ENCODE data around the gene GSK3A.

GSK3A gene

GRCh38 chr19:42248270-42249148 is 6.1 kb upstream of the GSK3A start:
- H3K27me3 ChIP-seq (ENCODE audit: control insufficient read depth, insufficient read depth, low read length) = no peaks in the 10 kb centered on the region
- H3K27ac ChIP-seq (ENCODE audit: low read depth, low read length) = no peak overlapping the region
- H3K9ac ChIP-seq (ENCODE audit: low read length) = no peak overlapping the region
- H3K4me1 ChIP-seq (ENCODE audit: control insufficient read depth, insufficient read depth, low read length) = peaks cover 34% of the 10 kb centered on the region
- peaks cover 8% of the 10 kb centered on the region for H3K36me3 ChIP-seq (ENCODE audit: control insufficient read depth, insufficient read depth, low read length)
- no peak overlapping the region for H3K4me3 ChIP-seq (ENCODE audit: low read length)

- peaks cover 31% of the 10 kb centered on the region for H3K4me1 ChIP-seq (ENCODE audit: control insufficient read depth, insufficient read depth, low read length)
- no peaks in the 10 kb centered on the region for H3K27me3 ChIP-seq (ENCODE audit: control insufficient read depth, insufficient read depth, low read length)
- no peak overlapping the region for H3K4me3 ChIP-seq (ENCODE audit: low read length)
- no peak overlapping the region for H3K27ac ChIP-seq (ENCODE audit: low read depth, low read length)
- no peak overlapping the region for H3K9ac ChIP-seq (ENCODE audit: low read length)
- peaks cover 8% of the 10 kb centered on the region for H3K36me3 ChIP-seq (ENCODE audit: control insufficient read depth, insufficient read depth, low read length)
These were observed 5.3 kb upstream of the GSK3A start for GRCh38 chr19:42247640-42248199.

- Histone ChIP-seq H3K4me3 (ENCODE audit: low read length) (no peak overlapping the region), H3K27ac (ENCODE audit: low read depth, low read length) (peak overlapping the region; percentile 75), H3K36me3 (ENCODE audit: control insufficient read depth, insufficient read depth, low read length) (peaks cover 8% of the 10 kb centered on the region), H3K27me3 (ENCODE audit: control insufficient read depth, insufficient read depth, low read length) (no peaks in the 10 kb centered on the region), H3K9ac (ENCODE audit: low read length) (no peak overlapping the region), H3K4me1 (ENCODE audit: control insufficient read depth, insufficient read depth, low read length) (peaks cover 29% of the 10 kb centered on the region)
These were observed 4.7 kb upstream of the GSK3A start for GRCh38 chr19:42246922-42247639.

- Histone ChIP-seq H3K4me3 (ENCODE audit: low read length) (no peak overlapping the region), H3K4me1 (ENCODE audit: control insufficient read depth, insufficient read depth, low read length) (peaks cover 25% of the 10 kb centered on the region), H3K27ac (ENCODE audit: low read depth, low read length) (peak overlapping the region; percentile 75), H3K36me3 (ENCODE audit: control insufficient read depth, insufficient read depth, low read length) (peaks cover 8% of the 10 kb centered on the region), H3K27me3 (ENCODE audit: control insufficient read depth, insufficient read depth, low read length) (no peaks in the 10 kb centered on the region), H3K9ac (ENCODE audit: low read length) (peak overlapping the region; percentile 17)
These were observed 3.9 kb upstream of the GSK3A start for GRCh38 chr19:42246143-42246921.

- Histone ChIP-seq H3K27ac (ENCODE audit: low read depth, low read length) (peak overlapping the region; percentile 92), H3K9ac (ENCODE audit: low read length) (no peak overlapping the region), H3K27me3 (ENCODE audit: control insufficient read depth, insufficient read depth, low read length) (no peaks in the 10 kb centered on the region), H3K36me3 (ENCODE audit: control insufficient read depth, insufficient read depth, low read length) (peaks cover 6% of the 10 kb centered on the region), H3K4me1 (ENCODE audit: control insufficient read depth, insufficient read depth, low read length) (peaks cover 19% of the 10 kb centered on the region), H3K4me3 (ENCODE audit: low read length) (peak overlapping the region; percentile 40)
These were observed 2.8 kb upstream of the GSK3A start for GRCh38 chr19:42245231-42245630.

- peak overlapping the region; percentile 74 for H3K4me3 ChIP-seq (ENCODE audit: low read length)
- peaks cover 7% of the 10 kb centered on the region for H3K36me3 ChIP-seq (ENCODE audit: control insufficient read depth, insufficient read depth, low read length)
- peaks cover 17% of the 10 kb centered on the region for H3K4me1 ChIP-seq (ENCODE audit: control insufficient read depth, insufficient read depth, low read length)
- peak overlapping the region; percentile 92 for H3K27ac ChIP-seq (ENCODE audit: low read depth, low read length)
- no peaks in the 10 kb centered on the region for H3K27me3 ChIP-seq (ENCODE audit: control insufficient read depth, insufficient read depth, low read length)
- peak overlapping the region; percentile 43 for H3K9ac ChIP-seq (ENCODE audit: low read length)
These were observed 2.2 kb upstream of the GSK3A start for GRCh38 chr19:42244347-42245220.

GRCh38 chr19:42242069-42242511 is 312 bp downstream of the GSK3A start:
- H3K4me1 ChIP-seq (ENCODE audit: control insufficient read depth, insufficient read depth, low read length) = peaks cover 17% of the 10 kb centered on the region
- peak overlapping the region; percentile 27 for H3K27ac ChIP-seq (ENCODE audit: low read depth, low read length)
- H3K9ac ChIP-seq (ENCODE audit: low read length) = peak overlapping the region; percentile 66
- peak overlapping the region; percentile 66 for H3K4me3 ChIP-seq (ENCODE audit: low read length)
- H3K27me3 ChIP-seq (ENCODE audit: control insufficient read depth, insufficient read depth, low read length) = no peaks in the 10 kb centered on the region
- H3K36me3 ChIP-seq (ENCODE audit: control insufficient read depth, insufficient read depth, low read length) = peaks cover 5% of the 10 kb centered on the region

- Histone ChIP-seq H3K4me1 (ENCODE audit: control insufficient read depth, insufficient read depth, low read length) (peaks cover 14% of the 10 kb centered on the region), H3K4me3 (ENCODE audit: low read length) (peak overlapping the region; percentile 66), H3K36me3 (ENCODE audit: control insufficient read depth, insufficient read depth, low read length) (peaks cover 11% of the 10 kb centered on the region), H3K27ac (ENCODE audit: low read depth, low read length) (no peak overlapping the region), H3K27me3 (ENCODE audit: control insufficient read depth, insufficient read depth, low read length) (no peaks in the 10 kb centered on the region), H3K9ac (ENCODE audit: low read length) (peak overlapping the region; percentile 66)
These were observed 1.1 kb downstream of the GSK3A start for GRCh38 chr19:42241279-42241678.

- H3K36me3 ChIP-seq (ENCODE audit: control insufficient read depth, insufficient read depth, low read length) = peaks cover 24% of the 10 kb centered on the region
- H3K27me3 ChIP-seq (ENCODE audit: control insufficient read depth, insufficient read depth, low read length) = no peaks in the 10 kb centered on the region
- no peak overlapping the region for H3K9ac ChIP-seq (ENCODE audit: low read length)
- H3K4me1 ChIP-seq (ENCODE audit: control insufficient read depth, insufficient read depth, low read length) = peaks cover 7% of the 10 kb centered on the region
- H3K27ac ChIP-seq (ENCODE audit: low read depth, low read length) = no peak overlapping the region
- H3K4me3 ChIP-seq (ENCODE audit: low read length) = no peak overlapping the region
These were observed 2.7 kb downstream of the GSK3A start for GRCh38 chr19:42239544-42240220.

- Histone ChIP-seq H3K36me3 (ENCODE audit: control insufficient read depth, insufficient read depth, low read length) (peaks cover 51% of the 10 kb centered on the region), H3K27ac (ENCODE audit: low read depth, low read length) (no peak overlapping the region), H3K4me1 (ENCODE audit: control insufficient read depth, insufficient read depth, low read length) (no peaks in the 10 kb centered on the region)
These were observed 7.2 kb downstream of the GSK3A start for GRCh38 chr19:42235181-42235580.

GRCh38 chr19:42234364-42234763 is 8.0 kb downstream of the GSK3A start:
- no peak overlapping the region for H3K9ac ChIP-seq (ENCODE audit: low read length)
- peaks cover 50% of the 10 kb centered on the region for H3K36me3 ChIP-seq (ENCODE audit: control insufficient read depth, insufficient read depth, low read length)
- no peak overlapping the region for H3K27ac ChIP-seq (ENCODE audit: low read depth, low read length)

More at GRCh38 chr19:42235181-42235580, 7.2 kb downstream of the GSK3A start:
- Histone ChIP-seq H3K27me3 (ENCODE audit: control insufficient read depth, insufficient read depth, low read length) (no peaks in the 10 kb centered on the region), H3K4me3 (ENCODE audit: low read length) (no peak overlapping the region), H3K9ac (ENCODE audit: low read length) (no peak overlapping the region)

More at GRCh38 chr19:42234364-42234763, 8.0 kb downstream of the GSK3A start:
- Histone ChIP-seq H3K4me1 (ENCODE audit: control insufficient read depth, insufficient read depth, low read length) (no peaks in the 10 kb centered on the region), H3K4me3 (ENCODE audit: low read length) (no peak overlapping the region), H3K27me3 (ENCODE audit: control insufficient read depth, insufficient read depth, low read length) (no peaks in the 10 kb centered on the region)

All from rectal smooth muscle tissue (tissue), 1 donor.